HT1080 (cell line): Measurements from ENCODE around the gene DISC1. TPM values are rescaled to one million over a fixed set of nuclear protein-coding genes. Genes with fewer than 3 reads are reported as not detected.

Source experiments
- DNase-seq: peaks from one replicate; pipeline ENCODE4 v3.0.0-alpha.2; 2015; ENCODE audit warnings: low read depth
- total RNA-seq: library from RNA; depleted of rRNA; stranded (reverse); fragments of >200 nt; shearing (Covaris generic); gene quantifications from 2 replicates; pipeline ENCODE4 v1.2.3, GENCODE V29; 2014

The DISC1 gene
- total RNA-seq, 1 experiment from 2014 or later = 5.5 TPM

GRCh38 chr1:231973830-231974229 is 347.2 kb downstream of the DISC1 start:
- DNase-seq = no peak

- DNase-seq = no peak
These were observed 349.6 kb downstream of the DISC1 start for GRCh38 chr1:231976231-231976630.

DNA sequence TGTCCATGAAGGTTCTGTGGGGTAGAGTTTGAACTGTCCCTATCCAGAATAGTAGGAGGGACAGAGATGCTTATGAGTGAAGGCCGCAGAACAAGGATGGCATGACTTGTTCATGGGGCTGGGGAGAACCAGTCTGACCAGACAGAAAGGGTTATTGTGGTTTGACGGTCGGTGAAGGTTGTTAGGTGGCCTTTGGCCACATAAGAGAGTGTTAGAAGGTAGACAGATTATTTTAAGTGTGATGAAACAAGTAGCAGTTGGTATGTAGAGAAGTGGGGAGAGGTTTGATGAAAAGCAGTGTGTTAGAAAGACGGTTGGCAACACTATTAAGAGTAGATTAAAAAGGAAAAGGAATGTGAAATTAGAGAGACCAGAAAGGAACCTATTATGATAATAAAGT is 355.1 kb downstream of the DISC1 start:
- no peak for DNase-seq

DNA sequence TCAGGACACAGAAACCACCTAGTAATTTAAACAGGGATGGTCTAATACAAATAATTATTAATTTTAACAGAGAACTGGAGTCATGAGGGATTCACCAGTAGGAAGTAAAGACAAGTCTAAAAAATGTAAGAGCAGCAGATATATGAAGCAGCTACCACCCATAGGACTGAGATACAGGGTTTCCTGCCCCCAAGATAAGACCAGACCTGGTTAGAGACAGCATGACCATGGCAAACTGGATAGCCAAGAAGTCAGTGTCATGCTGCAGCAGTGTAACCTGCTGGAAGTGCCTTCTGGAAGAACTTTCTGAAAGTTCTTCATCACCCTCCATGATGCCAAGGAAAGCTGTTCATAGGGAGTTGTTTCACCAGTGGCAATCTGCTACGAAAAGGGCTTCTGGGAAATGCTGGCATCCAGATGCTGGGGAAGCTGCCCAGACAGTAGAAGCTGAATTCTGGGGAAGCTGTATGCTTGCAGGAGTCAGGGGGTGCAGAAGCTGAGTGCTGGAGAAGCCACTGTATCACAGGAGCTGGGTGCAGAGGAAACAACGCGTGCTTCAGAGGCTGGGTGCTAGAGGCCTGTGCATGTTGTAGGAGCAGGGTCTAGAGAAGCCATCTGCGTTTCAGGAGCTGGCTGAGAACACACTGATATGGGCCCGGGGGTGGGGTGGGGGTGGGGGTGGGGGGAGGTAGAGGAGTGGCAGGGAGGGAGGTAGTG is 356.4 kb downstream of the DISC1 start:
- no peak for DNase-seq

DNA sequence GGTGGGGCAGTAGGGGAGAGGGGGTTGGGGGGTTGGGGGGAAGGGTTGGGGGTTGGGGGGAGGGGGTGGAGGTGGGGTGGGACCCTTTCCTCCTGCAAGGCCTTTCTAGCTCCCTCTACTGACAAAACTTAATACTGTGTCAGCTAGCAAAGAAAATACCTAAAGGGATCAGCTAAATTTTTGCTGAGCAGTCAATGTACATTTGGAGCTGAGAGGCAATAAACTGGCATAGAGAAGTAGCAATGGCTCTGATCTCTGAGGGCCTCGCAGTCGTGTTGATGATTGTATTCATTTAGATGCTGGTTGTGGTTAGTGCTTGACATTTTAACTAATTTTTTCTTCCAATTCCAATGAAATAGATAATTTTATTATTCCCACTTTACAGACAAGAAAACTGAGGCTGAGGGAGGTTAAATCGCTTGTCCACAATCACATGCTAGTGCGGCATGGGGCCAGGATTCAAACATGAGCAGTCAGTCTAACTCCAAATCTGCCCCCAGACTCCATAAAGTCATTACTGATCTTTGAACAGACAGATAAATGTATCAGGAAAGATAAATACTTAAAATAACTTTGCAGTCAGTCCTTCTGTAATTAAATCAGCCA is 357.1 kb downstream of the DISC1 start:
- DNase-seq = no peak

GRCh38 chr1:231985296-231986023 is 358.9 kb downstream of the DISC1 start:
- DNase-seq = peak; percentile 24

GRCh38 chr1:231986631-231987336 is 360.2 kb downstream of the DISC1 start:
- DNase-seq = no peak

- no peak for DNase-seq
These were observed 363.8 kb downstream of the DISC1 start for GRCh38 chr1:231990388-231990787.

DNA sequence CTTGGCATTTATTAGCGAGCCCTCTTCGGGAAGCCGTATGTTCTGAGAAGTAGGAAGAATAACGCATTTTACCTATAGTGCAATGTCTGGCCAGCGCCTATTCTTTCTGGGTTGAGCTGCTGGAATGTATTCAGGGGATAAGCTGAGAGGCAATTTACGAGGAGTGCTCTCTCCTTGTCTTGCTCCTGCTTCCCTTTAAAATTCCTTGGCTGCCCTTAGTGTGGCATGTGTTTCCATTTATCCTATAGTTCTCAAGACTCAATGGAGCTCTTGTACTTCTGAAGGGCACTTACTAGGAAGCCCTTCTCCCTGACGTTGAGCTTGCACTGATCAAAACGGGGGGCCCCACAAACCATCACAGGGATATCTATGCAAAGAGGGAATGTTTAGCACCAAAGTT is 364.6 kb downstream of the DISC1 start:
- DNase-seq = no peak

- DNase-seq = no peak
These were observed 367.4 kb downstream of the DISC1 start for GRCh38 chr1:231993968-231994455.

GRCh38 chr1:231998791-231999190 is 372.2 kb downstream of the DISC1 start:
- DNase-seq = no peak

- DNase-seq = no peak
These were observed 378.7 kb downstream of the DISC1 start for GRCh38 chr1:232005300-232005699.

DNA sequence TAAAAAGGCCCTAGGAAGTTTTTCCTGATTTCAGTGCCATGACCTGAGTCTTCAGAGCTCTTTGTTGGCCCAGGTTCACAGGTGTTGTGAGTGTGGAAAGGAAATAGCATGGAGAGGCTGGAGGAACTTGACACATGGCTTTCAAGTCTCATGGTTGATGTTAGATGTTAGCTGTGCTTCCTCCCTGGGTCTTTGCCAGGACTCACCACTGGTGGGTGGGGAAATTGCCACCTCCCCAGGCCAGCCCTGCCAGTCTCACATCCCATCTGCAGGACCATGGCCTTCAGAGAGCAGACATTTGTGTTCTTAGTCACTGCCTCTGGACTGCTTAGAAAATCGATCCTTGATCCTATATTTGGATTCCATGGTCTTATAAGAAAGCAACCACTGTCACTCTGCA is 383.2 kb downstream of the DISC1 start:
- peak; percentile 25 for DNase-seq

GRCh38 chr1:232011961-232012360 is 385.4 kb downstream of the DISC1 start:
- DNase-seq = no peak

DNA sequence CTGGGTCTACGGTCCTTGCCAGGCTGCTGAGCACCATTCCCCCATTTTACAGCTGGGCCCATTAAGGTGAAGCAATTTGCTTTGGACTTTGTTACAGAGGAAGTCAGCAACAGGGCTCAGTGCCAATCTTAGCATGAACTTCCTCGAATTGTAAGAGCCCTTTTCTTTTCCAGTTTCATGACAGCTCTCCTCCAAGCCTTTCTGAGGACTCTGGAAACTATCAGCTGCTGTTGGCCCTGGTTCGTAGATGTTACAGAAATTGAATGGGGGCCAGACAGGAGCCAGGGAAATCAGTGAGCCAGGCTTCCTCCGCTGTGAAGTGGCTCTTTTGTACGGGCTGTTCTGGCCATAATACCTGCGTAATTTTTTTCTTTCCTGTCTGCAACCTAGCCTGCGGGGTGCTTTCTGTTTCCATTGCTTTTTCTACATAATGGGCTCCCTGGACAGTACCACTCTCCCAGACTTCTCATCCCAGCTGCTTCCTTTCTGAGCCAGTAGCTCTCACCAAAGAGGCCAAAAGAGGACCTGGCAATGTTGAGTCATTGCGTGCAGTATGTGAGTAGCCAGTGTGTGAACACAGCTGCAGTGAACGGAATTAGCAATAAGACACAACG is 386.3 kb downstream of the DISC1 start:
- DNase-seq = peak; percentile 74

GRCh38 chr1:232014941-232015340 is 388.4 kb downstream of the DISC1 start:
- DNase-seq = no peak

DNA sequence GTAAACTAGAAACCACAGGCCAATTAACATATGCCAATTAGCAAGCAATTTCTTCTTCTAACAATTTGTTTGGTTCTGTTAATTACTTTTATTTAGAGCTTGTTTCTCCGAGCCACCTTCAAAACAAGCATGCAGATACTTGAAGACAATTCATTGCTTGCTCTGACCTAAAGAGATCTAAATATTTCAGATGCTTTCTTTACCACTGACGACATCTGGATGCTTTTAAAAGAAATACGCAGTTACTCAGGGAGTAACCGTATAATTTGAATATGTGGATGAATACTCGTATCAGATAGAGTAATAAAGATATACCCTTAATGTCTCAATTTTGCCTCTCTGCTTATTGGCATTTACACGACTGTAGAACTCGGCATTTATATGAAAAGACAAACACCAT is 390.0 kb downstream of the DISC1 start:
- no peak for DNase-seq

DNA sequence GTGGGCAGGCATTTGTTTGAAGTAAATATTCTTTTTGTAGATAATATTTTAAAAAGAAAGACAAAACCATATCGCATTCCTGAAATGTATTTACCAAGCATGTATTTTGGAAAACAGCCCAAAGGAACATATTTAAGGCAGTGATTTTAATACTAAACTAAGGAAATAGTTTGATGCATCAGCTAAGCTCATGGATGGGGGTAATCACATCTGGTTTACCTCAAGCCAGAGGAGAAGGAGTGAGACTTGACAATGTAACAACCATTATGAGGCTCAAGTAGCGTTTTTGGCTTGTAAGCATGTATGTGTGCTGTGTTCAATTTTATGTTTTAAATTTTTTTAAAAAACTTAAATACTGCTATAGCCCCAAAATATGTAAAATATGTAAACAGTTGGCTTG is 390.5 kb downstream of the DISC1 start:
- DNase-seq = no peak

DNA sequence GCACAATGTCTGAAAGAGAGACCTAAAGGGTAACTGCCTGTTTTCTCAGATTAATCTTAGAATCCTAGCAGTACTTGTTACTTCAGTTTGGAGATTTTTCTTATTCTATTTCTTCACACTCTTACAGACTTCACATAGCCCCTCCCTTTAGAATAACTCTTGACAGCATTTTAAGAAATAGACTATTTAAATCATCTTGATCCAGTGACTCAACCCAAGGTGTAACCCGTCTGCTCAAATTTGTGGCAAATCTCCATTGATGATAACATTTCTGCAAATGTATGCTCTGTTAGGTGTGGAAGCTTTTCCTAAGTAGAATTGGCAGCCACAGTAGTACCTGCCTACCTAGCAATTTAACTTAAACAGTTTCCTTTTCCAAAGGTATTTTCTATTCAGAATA is 391.2 kb downstream of the DISC1 start:
- no peak for DNase-seq

DNA sequence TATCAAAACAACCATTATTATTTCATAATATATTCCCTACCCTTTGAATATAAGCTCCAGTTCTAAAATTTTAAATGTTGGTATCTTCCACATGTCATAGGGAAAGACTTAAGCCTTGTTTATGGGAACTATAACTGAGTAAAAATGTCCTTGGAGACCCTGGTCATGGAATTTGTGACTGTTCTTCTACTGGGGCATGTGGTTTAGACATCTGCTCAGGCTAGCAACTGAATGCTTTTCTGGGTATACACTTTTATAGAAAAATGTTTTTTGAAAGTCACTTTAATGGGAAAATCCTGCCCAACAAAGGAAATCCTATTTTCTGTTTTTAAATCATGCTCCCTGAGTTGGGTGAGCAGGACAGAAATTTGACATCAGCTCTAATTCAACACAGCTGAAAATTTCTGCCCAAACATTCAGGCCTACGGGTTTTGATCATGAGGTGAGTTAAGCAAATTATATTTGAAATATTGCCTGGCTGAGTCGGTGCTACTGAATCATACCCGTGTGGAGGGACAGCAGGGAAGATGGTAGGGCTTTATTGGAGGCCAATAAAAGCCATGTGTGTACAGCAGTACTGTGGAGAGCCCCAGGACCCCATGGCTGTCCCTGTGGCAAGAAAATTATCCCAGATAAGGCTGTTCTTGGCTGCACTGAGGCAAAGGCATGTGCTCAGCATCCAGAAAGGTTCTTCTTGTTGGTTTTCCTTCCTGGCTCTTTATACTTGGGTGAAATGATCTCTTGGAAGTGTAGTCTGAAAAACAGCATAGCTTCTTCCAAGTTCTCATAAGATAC is 391.8 kb downstream of the DISC1 start:
- DNase-seq = no peak

DNA sequence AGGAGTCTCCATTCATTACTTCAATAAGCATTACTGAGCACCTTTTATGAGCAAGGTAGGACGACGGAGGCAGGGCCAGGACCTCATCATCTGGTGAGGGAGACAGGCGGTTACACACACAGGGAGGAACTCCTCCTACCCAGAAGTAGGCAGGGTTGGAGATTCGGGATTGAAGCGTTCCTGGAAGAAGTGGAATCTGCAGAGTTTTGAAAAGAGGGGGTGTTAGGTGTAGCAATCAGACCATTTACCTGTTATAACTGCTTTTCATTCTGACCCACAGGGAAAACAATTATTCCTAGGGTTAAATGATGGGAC is 392.4 kb downstream of the DISC1 start:
- no peak for DNase-seq
